ENCODE results near the gene SPATA4.
A peak's percentile ranks its signal among the peaks of the same experiment; 100 is the strongest.
"Not testable (repeated sequence)": the region's sequence is repeated elsewhere in the genome, so short reads cannot be mapped to it uniquely, and the experiment has no call there.

Gene SPATA4

DNA sequence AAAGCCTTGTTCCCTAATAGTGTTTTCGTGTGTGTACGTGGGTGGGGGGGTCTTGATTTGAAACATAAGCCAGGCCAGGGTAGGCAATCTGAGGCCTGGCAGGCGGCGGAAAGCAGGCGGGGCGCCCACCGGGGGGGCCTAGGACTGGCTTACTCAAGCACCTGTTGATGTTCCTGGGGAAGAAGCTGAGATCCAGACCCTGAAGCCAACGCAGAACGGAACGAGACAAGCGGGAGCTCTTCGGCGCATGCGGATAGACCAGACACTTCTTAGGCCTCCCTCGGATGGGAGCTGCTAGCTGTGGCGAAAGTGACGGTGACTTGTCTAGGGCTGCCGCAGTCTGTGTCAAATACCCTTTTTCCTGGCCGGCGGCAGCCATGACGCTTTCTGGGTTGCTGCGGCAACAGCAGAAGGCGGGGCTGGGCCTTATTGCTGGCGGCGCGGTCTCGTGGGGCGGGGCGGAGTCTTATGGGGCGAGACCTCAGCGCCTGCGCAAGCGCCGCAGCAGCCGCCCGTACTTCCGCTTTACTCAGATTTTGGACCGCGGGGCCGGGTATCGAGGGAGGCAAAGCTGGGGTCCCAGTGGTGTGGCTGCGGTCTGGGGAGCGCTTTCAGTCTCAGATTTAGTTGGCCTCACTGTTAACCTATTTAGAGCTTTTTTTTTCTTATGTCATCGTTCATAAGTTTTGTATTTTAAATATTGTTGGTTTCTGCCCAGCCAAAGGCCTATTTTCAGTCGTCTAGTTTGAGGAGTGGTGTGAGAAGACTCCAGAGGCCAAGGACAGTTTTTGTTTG lies at the start of gene SPATA4:
Gene SPATA4, minus strand, starts transcription at position 402 of the 795 bp plus-strand sequence. Its CDS starts 23 bp downstream, at position 379.
- DNase-seq: peak; percentile 69

GRCh38 chr4:176242764-176243347 lies 47.5 kb upstream of the SPATA4 start:
- DNase-seq: no peak

DNA sequence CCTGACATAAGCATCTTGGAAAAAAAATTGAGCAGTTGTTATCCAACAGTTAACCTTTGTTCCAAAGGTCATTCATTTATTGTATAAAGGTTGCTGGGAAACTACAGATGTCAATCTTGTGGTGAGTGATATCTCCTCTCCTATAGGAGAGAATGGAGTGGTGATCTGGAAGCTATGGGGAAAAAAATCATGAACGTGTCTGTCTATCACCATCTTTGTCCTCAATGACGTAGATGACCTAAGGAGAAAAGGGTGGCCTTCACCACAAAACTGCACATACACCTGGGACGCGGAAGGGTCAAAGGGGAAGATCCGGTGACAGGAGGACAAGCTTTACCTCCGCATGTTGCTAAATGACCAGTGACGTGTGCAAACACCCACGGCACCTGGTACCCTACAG lies 46.3 kb upstream of the SPATA4 start:
- DNase-seq: no peak

GRCh38 chr4:176238826-176239225 lies 43.4 kb upstream of the SPATA4 start:
- DNase-seq: no peak

GRCh38 chr4:176238157-176238610 lies 42.8 kb upstream of the SPATA4 start:
- no peak for DNase-seq

- no peak for DNase-seq
Measured at GRCh38 chr4:176236946-176237345, 41.6 kb upstream of the SPATA4 start.

GRCh38 chr4:176230836-176231235 lies 35.5 kb upstream of the SPATA4 start:
- DNase-seq: no peak

GRCh38 chr4:176229645-176230044 lies 34.3 kb upstream of the SPATA4 start:
- no peak for DNase-seq

GRCh38 chr4:176226736-176227135 lies 31.4 kb upstream of the SPATA4 start:
- no peak for DNase-seq

GRCh38 chr4:176223561-176223960 lies 28.2 kb upstream of the SPATA4 start:
- DNase-seq: no peak

DNA sequence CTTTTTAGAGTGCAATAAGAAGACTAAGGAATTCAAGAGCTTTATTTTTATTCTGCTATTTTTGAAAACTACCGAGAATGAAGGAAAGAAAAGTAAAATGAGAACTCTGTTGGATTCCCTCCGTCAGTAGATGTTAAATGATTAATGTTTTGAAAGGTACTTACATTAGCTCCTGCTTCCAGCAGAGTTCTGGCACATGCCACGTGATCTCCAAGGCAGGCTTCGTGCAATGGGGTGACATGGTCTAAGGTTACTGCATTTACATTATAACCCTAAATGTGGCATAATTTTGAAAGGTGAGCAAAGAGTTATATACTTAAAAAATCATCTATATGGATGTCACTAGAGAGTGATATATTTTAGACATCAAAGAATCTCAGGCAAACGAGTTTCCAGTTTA lies 26.8 kb upstream of the SPATA4 start:
- no peak for DNase-seq

- no peak for DNase-seq
Measured at GRCh38 chr4:176217510-176217909, 22.1 kb upstream of the SPATA4 start.

GRCh38 chr4:176212351-176212750 lies 17.0 kb upstream of the SPATA4 start:
- DNase-seq: not testable (repeated sequence)

DNA sequence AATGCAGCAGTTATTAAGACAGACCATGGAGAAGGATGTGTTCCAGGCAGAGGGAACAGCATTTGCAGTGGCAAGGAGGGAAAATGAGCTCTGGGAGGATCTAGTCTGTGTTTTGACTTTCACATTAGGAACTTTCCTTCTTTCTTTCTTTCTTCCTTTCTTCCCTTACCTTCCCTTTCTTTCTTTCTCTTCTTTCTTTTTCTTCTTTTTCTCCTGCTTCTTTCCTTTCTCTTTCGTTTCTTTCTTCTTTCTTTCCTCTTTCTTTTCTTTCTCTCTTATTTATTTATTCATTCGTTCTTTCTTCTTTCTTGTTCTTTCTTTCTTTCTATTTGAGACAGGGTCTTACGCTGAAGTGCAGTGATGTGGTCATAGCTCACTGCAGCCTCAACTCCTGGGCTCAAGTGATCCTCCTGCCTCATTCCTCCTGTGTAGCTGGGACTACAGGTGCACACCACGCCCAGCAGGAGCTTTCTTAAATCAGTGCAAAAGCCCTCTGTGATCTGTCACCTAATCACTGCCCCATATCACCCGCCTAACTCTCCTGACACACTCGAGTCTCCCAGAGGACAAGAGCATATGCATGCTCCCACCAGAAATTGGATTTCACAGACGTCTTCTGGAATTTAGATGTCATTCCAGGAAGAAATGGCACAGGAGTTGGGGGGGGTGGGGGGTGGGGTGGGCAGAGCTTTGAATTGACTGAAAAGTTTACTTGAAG lies 15.4 kb upstream of the SPATA4 start:
- no peak for DNase-seq

- no peak for DNase-seq
Measured at GRCh38 chr4:176210101-176210500, 14.7 kb upstream of the SPATA4 start.

DNA sequence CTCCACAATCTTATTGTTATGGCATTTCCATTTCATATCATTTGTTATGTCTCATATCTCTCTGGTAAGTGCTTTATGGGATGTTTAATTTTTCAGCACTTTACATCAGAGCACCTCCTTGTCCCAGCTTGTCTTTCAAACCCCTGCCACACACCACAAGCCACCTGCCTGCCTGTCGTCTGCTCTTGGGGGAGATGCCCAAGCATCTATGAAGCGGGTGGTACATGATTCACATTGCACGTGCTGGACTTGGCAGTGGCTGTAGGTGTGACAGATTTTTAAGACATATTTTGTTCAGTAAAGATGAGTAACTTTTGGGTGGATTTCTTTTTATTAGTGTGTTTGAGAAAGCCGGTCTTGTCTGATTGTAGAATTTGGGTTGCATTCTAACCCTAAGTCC lies 14.2 kb upstream of the SPATA4 start:
- DNase-seq: no peak

DNA sequence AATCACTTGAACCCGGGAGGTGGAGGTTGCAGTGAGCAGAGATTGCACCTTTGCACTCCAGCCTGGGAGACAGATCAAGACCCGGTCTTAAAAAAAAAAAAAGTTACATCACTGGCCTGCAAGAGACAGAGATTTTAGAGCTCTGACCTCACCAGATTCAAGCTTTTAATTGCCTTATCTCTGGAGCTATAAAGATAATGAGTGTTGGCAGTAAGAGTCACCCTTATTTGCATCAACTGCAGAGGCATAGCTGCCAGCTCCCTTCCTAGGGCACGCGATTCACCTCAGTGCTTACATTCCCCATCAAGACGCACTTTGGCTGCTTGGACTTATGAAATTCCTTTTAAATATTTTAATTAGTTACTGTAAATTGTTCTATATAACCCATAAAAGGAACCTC lies 12.5 kb upstream of the SPATA4 start:
- no peak for DNase-seq

DNA sequence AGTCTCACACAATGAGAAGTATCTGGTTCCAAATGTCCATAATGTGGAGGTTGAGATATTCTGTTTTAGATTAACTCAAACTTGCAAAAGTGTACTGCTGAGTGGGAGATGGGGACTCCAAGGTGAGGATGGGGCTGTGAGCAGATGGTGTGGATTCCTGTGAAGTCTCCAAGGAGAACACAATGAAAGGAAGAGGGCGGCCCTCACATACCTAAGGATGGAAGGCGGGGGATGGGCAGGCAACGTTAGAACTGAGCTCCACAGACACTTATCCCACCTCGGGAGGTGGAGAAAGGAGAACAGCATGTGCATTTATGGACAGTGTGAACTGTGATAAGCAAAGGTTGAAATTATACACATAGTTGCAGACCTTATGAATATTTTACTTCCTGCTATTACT lies 9.9 kb upstream of the SPATA4 start:
- no peak for DNase-seq

DNA sequence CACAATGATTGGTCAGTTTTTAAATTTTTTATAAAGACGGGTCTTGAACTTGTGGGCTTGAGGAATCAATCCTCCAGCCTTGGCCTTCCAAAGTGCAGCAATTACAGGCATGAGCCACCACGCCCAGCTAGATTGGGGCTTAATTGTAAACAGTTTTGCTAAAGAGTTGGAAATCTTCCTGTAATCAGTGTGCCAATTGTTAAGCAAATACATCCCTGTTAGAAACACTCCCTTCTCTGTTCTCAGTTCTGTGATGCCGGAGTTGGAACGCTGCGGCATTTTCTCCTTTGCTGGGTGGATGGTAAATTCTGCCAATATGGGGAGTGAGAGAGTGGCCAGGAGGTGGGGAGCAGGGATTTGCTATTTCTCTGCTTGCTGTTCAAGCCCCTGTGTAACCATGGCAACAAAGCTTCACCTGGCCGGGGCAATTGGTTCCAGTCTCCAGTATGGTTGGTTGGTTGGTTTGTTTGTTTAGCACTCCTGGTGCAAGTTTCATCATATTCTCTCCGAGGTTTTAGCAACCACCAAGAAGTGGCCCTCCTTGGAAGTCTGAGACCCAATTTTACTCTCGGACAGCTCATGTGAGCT lies 3.0 kb upstream of the SPATA4 start:
- no peak for DNase-seq

GRCh38 chr4:176193938-176194337 lies 1.4 kb downstream of the SPATA4 start:
- DNase-seq: no peak

DNA sequence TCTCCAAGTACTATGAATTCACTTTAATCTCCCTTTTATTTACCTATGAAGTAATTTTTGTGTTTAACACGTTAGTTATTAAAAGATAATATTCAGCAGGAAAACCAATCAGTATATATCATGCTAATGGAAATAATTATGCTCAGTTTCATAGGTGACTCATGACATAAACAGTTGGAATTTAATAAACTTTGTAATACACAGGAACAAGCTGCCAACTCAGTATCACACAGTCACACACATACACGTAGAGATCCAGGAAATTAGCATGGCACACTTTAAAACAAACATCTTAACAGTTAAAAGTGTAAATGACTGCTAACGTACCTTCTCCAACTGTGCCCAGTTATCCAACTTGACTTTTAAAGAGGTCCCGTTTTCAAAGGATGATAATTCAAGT lies 2.3 kb downstream of the SPATA4 start:
- no peak for DNase-seq

- no peak for DNase-seq
Measured at GRCh38 chr4:176191974-176192373, 3.4 kb downstream of the SPATA4 start.
